ENCODE results near the gene PLA2G4B.

PLA2G4B gene

DNA sequence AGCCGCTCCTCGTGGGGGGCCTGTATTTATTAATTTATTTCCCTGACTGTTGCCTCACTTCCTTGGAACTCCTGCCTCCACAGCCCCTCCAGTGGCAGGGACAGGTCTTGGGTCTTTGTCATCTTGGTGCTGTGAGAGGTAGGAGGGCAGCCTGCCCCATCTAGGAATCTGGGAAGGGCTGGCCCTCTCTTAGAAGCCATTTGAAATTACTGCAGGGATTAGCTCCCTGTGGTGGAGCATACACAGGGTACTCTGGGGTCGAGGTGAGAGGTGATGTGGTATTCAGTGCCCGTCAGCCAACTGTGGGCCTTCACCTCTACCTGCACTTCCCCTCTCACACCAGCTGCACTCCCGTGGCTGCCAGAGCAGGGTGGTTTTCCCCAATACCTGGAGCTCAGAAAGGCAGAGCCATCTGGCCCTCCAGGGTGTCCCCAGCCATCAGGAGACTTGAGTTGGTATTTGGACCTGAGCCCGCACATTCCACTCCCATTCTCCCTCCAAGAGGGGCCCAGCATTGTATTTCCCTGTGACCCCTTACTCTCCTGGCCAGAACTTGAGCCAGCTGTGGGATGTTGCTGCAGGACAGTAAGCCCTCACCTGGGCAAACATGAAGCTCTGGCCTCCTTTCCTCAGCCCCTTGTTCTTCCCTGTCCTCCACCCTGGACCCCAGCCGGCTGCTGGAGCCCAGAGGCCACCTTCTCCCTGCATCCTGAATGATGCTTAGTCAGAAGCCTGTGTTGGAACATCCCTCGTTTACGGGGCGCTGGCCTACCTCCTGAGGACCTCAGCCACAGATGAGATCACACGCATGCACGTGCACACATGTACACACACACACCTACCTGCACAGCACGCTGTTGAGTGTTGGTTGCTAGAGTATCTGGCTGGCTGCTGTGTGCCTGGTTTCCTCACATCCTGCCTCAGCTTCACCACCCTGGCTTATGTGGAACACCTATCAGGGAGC lies 12.8 kb upstream of the PLA2G4B start:
- Histone ChIP-seq H3K27ac (no peak overlapping the region), H3K9ac (no peak overlapping the region), H3K4me2 (no peak overlapping the region), H2AFZ (ENCODE audit: low read depth) (no peak overlapping the region), H3K27me3 (ENCODE audit: insufficient read depth, low read depth) (no peaks in the 10 kb centered on the region), H4K20me1 (ENCODE audit: insufficient read depth) (no peaks in the 10 kb centered on the region), H3K36me3 (ENCODE audit: insufficient read depth) (no peaks in the 10 kb centered on the region), H3K4me1 (ENCODE audit: low read depth, poor library complexity, severe bottlenecking) (peaks cover 6% of the 10 kb centered on the region), H3K4me3 (IDR thresholded peaks at IDR 0.05; ENCODE audit: insufficient read depth, low read depth, low read length) (no peak overlapping the region), H3K79me2 (ENCODE audit: insufficient read depth, low read depth) (no peaks in the 10 kb centered on the region)
- TF ChIP-seq, protein P1, sequence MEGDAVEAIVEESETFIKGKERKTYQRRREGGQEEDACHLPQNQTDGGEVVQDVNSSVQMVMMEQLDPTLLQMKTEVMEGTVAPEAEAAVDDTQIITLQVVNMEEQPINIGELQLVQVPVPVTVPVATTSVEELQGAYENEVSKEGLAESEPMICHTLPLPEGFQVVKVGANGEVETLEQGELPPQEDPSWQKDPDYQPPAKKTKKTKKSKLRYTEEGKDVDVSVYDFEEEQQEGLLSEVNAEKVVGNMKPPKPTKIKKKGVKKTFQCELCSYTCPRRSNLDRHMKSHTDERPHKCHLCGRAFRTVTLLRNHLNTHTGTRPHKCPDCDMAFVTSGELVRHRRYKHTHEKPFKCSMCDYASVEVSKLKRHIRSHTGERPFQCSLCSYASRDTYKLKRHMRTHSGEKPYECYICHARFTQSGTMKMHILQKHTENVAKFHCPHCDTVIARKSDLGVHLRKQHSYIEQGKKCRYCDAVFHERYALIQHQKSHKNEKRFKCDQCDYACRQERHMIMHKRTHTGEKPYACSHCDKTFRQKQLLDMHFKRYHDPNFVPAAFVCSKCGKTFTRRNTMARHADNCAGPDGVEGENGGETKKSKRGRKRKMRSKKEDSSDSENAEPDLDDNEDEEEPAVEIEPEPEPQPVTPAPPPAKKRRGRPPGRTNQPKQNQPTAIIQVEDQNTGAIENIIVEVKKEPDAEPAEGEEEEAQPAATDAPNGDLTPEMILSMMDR (conservative IDR thresholded peaks at IDR 0.05; ENCODE audit: low read depth, low read length) = no peak

GRCh38 chr15:41827290-41827879 lies 11.3 kb upstream of the PLA2G4B start:
- Histone ChIP-seq H2AFZ (ENCODE audit: low read depth) (peak overlapping the region; percentile 60), H3K4me2 (peak overlapping the region; percentile 84), H3K36me3 (ENCODE audit: insufficient read depth) (no peaks in the 10 kb centered on the region), H3K4me3 (IDR thresholded peaks at IDR 0.05; ENCODE audit: insufficient read depth, low read depth, low read length) (no peak overlapping the region), H3K27ac (no peak overlapping the region), H3K4me1 (ENCODE audit: low read depth, poor library complexity, severe bottlenecking) (peaks cover 10% of the 10 kb centered on the region), H3K79me2 (ENCODE audit: insufficient read depth, low read depth) (no peaks in the 10 kb centered on the region), H3K27me3 (ENCODE audit: insufficient read depth, low read depth) (no peaks in the 10 kb centered on the region), H4K20me1 (ENCODE audit: insufficient read depth) (no peaks in the 10 kb centered on the region), H3K9ac (no peak overlapping the region)
- TF ChIP-seq, protein P1 (conservative IDR thresholded peaks at IDR 0.05; ENCODE audit: low read depth, low read length) = no peak

DNA sequence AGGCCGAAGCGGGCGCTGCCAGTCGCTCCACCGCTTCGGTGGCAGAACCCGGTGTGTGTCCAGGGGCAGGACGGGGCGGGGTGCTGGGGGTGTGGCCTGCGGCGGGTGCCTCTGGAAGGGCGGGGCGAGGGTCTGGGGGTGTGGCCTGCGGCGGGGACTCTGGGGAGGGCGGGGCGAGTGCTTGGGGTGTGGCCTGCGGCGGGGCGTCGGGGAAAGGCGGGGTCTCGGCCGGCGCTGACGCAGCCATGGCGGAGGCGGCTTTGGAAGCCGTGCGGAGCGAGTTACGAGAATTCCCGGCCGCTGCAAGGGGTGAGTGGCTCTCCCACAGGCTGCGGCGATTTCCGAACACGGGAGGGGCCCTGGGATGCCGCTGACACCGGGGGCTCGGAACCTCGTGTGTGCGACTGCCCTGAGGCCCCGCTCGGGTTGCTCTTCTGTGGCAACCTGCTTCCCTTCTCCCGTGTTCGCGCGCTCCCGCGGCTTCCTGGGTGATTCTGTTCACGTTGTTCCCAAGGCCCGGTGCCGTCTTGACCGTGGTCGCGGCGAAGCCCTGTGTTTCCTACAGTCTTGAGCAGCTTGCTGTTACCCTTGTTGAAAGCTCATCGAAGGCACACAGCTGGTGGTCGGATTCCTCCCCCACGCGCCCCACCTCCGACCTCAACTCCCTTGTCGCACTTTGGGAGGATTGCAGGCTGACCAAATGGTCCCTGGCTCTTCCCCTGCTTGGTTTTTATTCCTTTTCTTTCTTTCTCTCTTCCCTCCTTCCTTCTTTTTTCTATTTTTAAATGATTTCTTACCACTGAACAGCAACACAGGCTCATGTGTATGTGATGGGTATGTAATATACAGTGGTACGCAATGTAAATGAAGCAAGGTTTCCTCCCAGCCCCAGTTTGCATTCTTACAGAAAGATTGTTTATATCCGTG lies 10.5 kb upstream of the PLA2G4B start, which contains the start of gene JMJD7:
TSS of gene JMJD7 (plus strand) at position 213 of the 927 bp plus-strand sequence. CDS start at position 246, 33 bp downstream.
- H3K4me1 ChIP-seq (ENCODE audit: low read depth, poor library complexity, severe bottlenecking) = peaks cover 10% of the 10 kb centered on the region
- TF ChIP-seq, protein P1 (conservative IDR thresholded peaks at IDR 0.05; ENCODE audit: low read depth, low read length) = no peak
- no peaks in the 10 kb centered on the region for H4K20me1 ChIP-seq (ENCODE audit: insufficient read depth)
- peak within 1 kb of the TSS; percentile 84 for H3K4me2 ChIP-seq
- H3K36me3 ChIP-seq (ENCODE audit: insufficient read depth) = no peaks in the 10 kb centered on the region
- H3K27ac ChIP-seq = no peak within 1 kb of the TSS
- H3K9ac ChIP-seq = peak within 1 kb of the TSS; percentile 32; the same call in 1 of the 2 replicates
- no peaks in the 10 kb centered on the region for H3K27me3 ChIP-seq (ENCODE audit: insufficient read depth, low read depth)
- H3K4me3 ChIP-seq (IDR thresholded peaks at IDR 0.05; ENCODE audit: insufficient read depth, low read depth, low read length) = no peak within 1 kb of the TSS
- H3K79me2 ChIP-seq (ENCODE audit: insufficient read depth, low read depth) = no peaks in the 10 kb centered on the region
- H2AFZ ChIP-seq (ENCODE audit: low read depth) = peak within 1 kb of the TSS; percentile 66

DNA sequence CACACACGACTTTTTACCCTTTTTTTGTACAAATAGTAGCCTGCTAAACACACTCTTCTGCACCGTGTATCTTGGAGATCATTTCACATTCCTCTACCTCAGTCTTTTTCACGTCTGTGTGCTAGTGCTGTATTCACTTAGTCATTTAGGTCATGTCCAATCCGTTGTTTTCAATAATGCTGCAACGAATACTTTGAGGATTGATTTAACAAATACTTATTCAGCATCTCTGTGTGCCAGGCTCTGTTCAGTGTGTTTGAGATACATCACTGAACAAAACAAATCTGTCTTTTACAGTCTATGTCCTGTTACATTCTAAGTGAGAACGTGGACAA lies 9.9 kb upstream of the PLA2G4B start:
- H3K9ac ChIP-seq = no peak overlapping the region
- no peaks in the 10 kb centered on the region for H3K79me2 ChIP-seq (ENCODE audit: insufficient read depth, low read depth)
- peak overlapping the region; percentile 82 for H3K4me2 ChIP-seq
- no peaks in the 10 kb centered on the region for H3K27me3 ChIP-seq (ENCODE audit: insufficient read depth, low read depth)
- TF ChIP-seq, protein P1 (conservative IDR thresholded peaks at IDR 0.05; ENCODE audit: low read depth, low read length) = no peak
- no peaks in the 10 kb centered on the region for H3K36me3 ChIP-seq (ENCODE audit: insufficient read depth)
- H2AFZ ChIP-seq (ENCODE audit: low read depth) = 0 out of 2 replicates have a peak overlapping the region, but pooled peaks have one; percentile 66
- no peaks in the 10 kb centered on the region for H4K20me1 ChIP-seq (ENCODE audit: insufficient read depth)
- no peak overlapping the region for H3K27ac ChIP-seq
- no peak overlapping the region for H3K4me3 ChIP-seq (IDR thresholded peaks at IDR 0.05; ENCODE audit: insufficient read depth, low read depth, low read length)
- H3K4me1 ChIP-seq (ENCODE audit: low read depth, poor library complexity, severe bottlenecking) = peaks cover 10% of the 10 kb centered on the region
